Type B pancreatic cell (in vitro differentiated cells): ENCODE measurements around the gene UBE4A. TPM values are rescaled to one million over a fixed set of nuclear protein-coding genes. Genes with fewer than 3 reads are reported as not detected.

Experiments used
- DNase-seq: peaks from one replicate; pipeline ENCODE4 v3.0.0; 2021; ENCODE audit warnings: mixed read lengths; ENCODE audit not compliant: unreplicated experiment; ENCODE audit errors: extremely low spot score
- H3K27ac Mint-ChIP-seq: 2 replicates; pipeline ENCODE4 v1.8.0; 2021; ENCODE audit warnings: mild to moderate bottlenecking, mixed read lengths
- H3K27me3 Mint-ChIP-seq: 2 replicates; pipeline ENCODE4 v1.8.0; 2021; ENCODE audit warnings: mixed read lengths
- H3K36me3 Mint-ChIP-seq: 2 replicates; pipeline ENCODE4 v1.8.0; 2021; ENCODE audit warnings: mixed read lengths
- H3K4me1 Mint-ChIP-seq: one replicate; pipeline ENCODE4 v1.8.0; 2021; ENCODE audit warnings: mixed read lengths; ENCODE audit not compliant: unreplicated experiment
- H3K4me3 Mint-ChIP-seq: 2 replicates; pipeline ENCODE4 v1.8.0; 2021; ENCODE audit warnings: mild to moderate bottlenecking, mixed read lengths
- H3K9me3 Mint-ChIP-seq: 2 replicates; pipeline ENCODE4 v1.8.0; 2021; ENCODE audit warnings: mixed read lengths
- total RNA-seq: library from RNA; stranded (reverse); gene quantifications from 2 replicates; pipeline ENCODE4 v1.2.1, GENCODE V29; 2021; ENCODE audit warnings: low replicate concordance
- TF ChIP-seq, protein P1 (sequence below): fragments of 200-600 bp; sonication (generic); conservative IDR thresholded peaks from 2 replicates; pipeline ENCODE4 v1.5.0; 2021; ENCODE audit warnings: antibody characterized with exemption, mild to moderate bottlenecking

The UBE4A gene
- total RNA-seq, 1 donor from 2014 or later: 42.5 TPM

DNA sequence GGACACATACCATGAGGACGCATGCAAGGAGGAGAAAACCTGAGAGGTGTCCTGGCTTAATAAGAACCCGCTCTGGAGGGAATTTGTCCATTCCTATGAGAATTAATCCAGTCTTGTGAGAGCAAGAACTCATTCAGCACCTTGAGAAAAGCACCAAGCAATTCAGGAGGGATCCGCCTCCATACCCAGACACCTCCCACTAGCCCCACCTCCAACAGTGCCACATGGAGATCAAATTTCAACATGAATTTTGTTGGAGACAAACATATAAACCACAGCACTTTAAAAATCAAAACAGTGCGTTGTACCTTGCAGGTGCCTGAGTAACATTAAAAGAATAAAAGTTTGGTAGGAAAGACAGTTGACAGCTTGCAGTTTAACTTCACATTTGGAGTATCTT is 11.4 kb downstream of the UBE4A start:
- Mint-ChIP-seq H3K9me3 (no peaks in the 10 kb centered on the region), H3K4me3 (no peak overlapping the region), H3K27me3 (no peaks in the 10 kb centered on the region), H3K4me1 (no peaks in the 10 kb centered on the region), H3K27ac (no peak overlapping the region), H3K36me3 (peaks cover 30% of the 10 kb centered on the region)
- TF ChIP-seq, protein P1, sequence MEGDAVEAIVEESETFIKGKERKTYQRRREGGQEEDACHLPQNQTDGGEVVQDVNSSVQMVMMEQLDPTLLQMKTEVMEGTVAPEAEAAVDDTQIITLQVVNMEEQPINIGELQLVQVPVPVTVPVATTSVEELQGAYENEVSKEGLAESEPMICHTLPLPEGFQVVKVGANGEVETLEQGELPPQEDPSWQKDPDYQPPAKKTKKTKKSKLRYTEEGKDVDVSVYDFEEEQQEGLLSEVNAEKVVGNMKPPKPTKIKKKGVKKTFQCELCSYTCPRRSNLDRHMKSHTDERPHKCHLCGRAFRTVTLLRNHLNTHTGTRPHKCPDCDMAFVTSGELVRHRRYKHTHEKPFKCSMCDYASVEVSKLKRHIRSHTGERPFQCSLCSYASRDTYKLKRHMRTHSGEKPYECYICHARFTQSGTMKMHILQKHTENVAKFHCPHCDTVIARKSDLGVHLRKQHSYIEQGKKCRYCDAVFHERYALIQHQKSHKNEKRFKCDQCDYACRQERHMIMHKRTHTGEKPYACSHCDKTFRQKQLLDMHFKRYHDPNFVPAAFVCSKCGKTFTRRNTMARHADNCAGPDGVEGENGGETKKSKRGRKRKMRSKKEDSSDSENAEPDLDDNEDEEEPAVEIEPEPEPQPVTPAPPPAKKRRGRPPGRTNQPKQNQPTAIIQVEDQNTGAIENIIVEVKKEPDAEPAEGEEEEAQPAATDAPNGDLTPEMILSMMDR: no peak
- DNase-seq: no peak

DNA sequence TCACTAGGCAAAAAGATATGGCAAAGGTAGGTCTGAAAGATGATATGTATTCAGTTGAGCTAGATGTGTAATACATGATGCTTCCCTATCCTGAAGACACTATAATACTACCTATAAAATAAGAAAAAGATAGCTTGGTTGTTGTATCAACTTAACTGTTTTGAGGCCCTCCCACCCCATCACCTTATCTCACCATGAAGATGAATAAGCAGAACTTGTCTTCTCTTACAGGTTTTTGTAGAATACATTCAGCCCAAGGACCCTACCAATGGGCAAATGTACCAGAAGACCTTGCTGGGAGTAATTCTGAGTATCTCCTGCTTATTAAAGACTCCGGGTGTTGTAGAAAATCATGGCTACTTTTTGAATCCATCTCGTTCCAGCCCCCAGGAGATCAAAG is 13.9 kb downstream of the UBE4A start:
- no peak for DNase-seq
- H3K4me3 Mint-ChIP-seq: no peak overlapping the region
- H3K36me3 Mint-ChIP-seq: peaks cover 31% of the 10 kb centered on the region
- no peaks in the 10 kb centered on the region for H3K4me1 Mint-ChIP-seq
- H3K9me3 Mint-ChIP-seq: no peaks in the 10 kb centered on the region
- TF ChIP-seq, protein P1: no peak
- H3K27ac Mint-ChIP-seq: no peak overlapping the region
- no peaks in the 10 kb centered on the region for H3K27me3 Mint-ChIP-seq

- TF ChIP-seq, protein P1: no peak
- no peak overlapping the region for H3K4me3 Mint-ChIP-seq
- H3K36me3 Mint-ChIP-seq: peaks cover 31% of the 10 kb centered on the region
- no peaks in the 10 kb centered on the region for H3K9me3 Mint-ChIP-seq
- no peaks in the 10 kb centered on the region for H3K27me3 Mint-ChIP-seq
- H3K4me1 Mint-ChIP-seq: no peaks in the 10 kb centered on the region
- no peak overlapping the region for H3K27ac Mint-ChIP-seq
- no peak for DNase-seq
Observed at GRCh38 chr11:118373871-118374270, 14.5 kb downstream of the UBE4A start.

DNA sequence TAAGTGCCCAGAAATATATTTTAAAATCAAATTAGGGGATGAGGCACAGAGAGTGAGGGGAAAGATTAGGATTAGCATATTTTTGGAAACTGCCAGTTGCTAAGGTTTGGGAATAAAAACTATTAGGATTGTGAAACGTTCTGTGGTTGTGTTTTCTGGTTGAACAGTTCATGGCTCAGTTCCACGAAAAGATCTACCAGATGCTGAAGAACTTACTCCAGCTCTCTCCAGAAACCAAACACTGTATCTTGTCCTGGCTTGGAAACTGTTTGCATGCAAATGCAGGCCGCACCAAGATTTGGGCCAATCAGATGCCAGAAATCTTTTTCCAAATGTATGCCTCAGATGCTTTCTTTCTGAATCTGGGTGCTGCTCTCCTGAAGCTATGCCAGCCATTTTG is 15.3 kb downstream of the UBE4A start:
- peaks cover 24% of the 10 kb centered on the region for H3K36me3 Mint-ChIP-seq
- no peak overlapping the region for H3K4me3 Mint-ChIP-seq
- DNase-seq: no peak
- no peaks in the 10 kb centered on the region for H3K27me3 Mint-ChIP-seq
- no peaks in the 10 kb centered on the region for H3K9me3 Mint-ChIP-seq
- no peaks in the 10 kb centered on the region for H3K4me1 Mint-ChIP-seq
- no peak overlapping the region for H3K27ac Mint-ChIP-seq
- TF ChIP-seq, protein P1: no peak

DNA sequence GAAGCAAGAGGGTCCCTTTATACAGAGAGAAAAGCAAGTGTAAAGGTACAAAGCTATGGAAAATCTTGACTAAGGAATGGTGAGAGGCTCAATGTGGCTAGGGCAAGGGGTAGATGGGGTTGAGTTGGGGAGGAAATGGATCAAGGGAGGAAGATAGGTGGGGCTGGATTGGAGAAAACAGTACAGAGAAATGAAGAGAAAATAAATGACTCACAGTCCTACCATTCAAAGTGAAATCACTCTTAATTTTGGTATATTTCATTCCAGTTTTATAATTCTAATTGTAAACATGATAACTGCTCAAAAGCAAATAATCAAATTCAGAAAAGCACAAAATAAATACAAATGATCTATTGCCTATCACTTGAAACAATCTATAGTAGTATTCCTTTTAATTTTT is 16.6 kb downstream of the UBE4A start:
- H3K9me3 Mint-ChIP-seq: no peaks in the 10 kb centered on the region
- no peak overlapping the region for H3K27ac Mint-ChIP-seq
- H3K27me3 Mint-ChIP-seq: no peaks in the 10 kb centered on the region
- H3K36me3 Mint-ChIP-seq: peaks cover 24% of the 10 kb centered on the region
- TF ChIP-seq, protein P1: no peak
- no peaks in the 10 kb centered on the region for H3K4me1 Mint-ChIP-seq
- DNase-seq: no peak
- no peak overlapping the region for H3K4me3 Mint-ChIP-seq

DNA sequence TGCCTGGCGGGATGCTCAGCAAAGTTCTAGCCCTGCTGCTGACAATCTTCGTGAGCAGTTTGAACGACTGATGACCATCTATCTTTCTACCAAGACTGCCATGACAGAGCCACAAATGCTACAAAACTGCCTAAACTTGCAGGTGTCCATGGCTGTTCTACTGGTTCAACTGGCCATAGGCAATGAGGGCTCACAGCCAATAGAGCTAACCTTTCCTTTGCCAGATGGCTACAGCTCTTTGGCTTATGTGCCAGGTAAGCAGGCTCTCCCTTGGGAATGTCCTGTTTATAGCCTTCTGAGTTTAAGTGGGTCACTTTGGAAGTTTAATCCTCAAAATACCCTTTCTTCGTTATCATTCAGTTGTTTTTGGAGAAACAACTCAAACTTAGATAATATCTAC is 20.1 kb downstream of the UBE4A start:
- H3K36me3 Mint-ChIP-seq: peaks cover 10% of the 10 kb centered on the region

More for the DNA sequence above, 20.1 kb downstream of the UBE4A start:
- no peaks in the 10 kb centered on the region for H3K9me3 Mint-ChIP-seq
- TF ChIP-seq, protein P1: no peak
- H3K27ac Mint-ChIP-seq: no peak overlapping the region
- DNase-seq: no peak
- H3K27me3 Mint-ChIP-seq: no peaks in the 10 kb centered on the region
- H3K4me1 Mint-ChIP-seq: no peaks in the 10 kb centered on the region
- H3K4me3 Mint-ChIP-seq: no peak overlapping the region
